Left ventricle myocardium inferior (tissue), 1 donor: ENCODE measurements around the gene NUP210. TPM values are rescaled to one million over a fixed set of nuclear protein-coding genes. Genes with fewer than 3 reads are reported as not detected.

Source experiments
- DNase-seq: peaks from one replicate; pipeline ENCODE4 v3.0.0-alpha.2; 2020
- H3K27ac ChIP-seq: fragments of 200-600 bp; replicated peaks from 2 replicates; pipeline ENCODE4 v1.8.0; 2021
- H3K27me3 ChIP-seq: fragments of 200-600 bp; 2 replicates; pipeline ENCODE4 v1.8.0; 2021; ENCODE audit warnings: low read depth
- H3K36me3 ChIP-seq: fragments of 200-600 bp; 2 replicates; pipeline ENCODE4 v1.8.0; 2021
- H3K4me1 ChIP-seq: fragments of 200-600 bp; 2 replicates; pipeline ENCODE4 v1.8.0; 2021
- H3K4me3 ChIP-seq: fragments of 200-600 bp; 2 replicates; pipeline ENCODE4 v1.8.0; 2021; ENCODE audit warnings: mild to moderate bottlenecking, moderate library complexity
- H3K9me3 ChIP-seq: fragments of 200-600 bp; replicated peaks from 2 replicates; pipeline ENCODE4 v1.8.0; 2021
- CTCF ChIP-seq: fragments of 200-600 bp; IDR thresholded peaks from 2 replicates; pipeline ENCODE4 v1.8.0; 2021; ENCODE audit warnings: antibody characterized with exemption, mild to moderate bottlenecking, borderline replicate concordance
- intact Hi-C: fragments of 100-400 bp; cut with micrococcal nuclease; formaldehyde crosslinking; loops from one replicate; pipeline ENCODE4 v1.11.0; 2022
- total RNA-seq: library from RNA; stranded (reverse); fragmentation: NEBNext Ultra II Directional; extraction: Animal tissue kit (Norgen Biotek cat#: 25700); gene quantifications from one replicate; pipeline ENCODE4 v1.2.1, GENCODE V29; 2021
- donor health status: DM: no; HTN: yes; CAD: no; lungs with severe emphysema.

Gene NUP210
- total RNA-seq, 1 donor from 2014 or later, result 2.8 TPM

GRCh38 chr3:13353936-13354542, 66.1 kb downstream of the NUP210 start:
- no peak for DNase-seq
- no peaks in the 10 kb centered on the region for H3K4me1 ChIP-seq
- H3K9me3 ChIP-seq, result peaks cover 5% of the 10 kb centered on the region
- intact Hi-C loops, result no loop called here
- H3K27ac ChIP-seq, result no peak overlapping the region
- peaks cover 4% of the 10 kb centered on the region for H3K36me3 ChIP-seq
- TF ChIP-seq CTCF, result peak; percentile 21
- no peak overlapping the region for H3K4me3 ChIP-seq
- H3K27me3 ChIP-seq, result no peaks in the 10 kb centered on the region

DNA sequence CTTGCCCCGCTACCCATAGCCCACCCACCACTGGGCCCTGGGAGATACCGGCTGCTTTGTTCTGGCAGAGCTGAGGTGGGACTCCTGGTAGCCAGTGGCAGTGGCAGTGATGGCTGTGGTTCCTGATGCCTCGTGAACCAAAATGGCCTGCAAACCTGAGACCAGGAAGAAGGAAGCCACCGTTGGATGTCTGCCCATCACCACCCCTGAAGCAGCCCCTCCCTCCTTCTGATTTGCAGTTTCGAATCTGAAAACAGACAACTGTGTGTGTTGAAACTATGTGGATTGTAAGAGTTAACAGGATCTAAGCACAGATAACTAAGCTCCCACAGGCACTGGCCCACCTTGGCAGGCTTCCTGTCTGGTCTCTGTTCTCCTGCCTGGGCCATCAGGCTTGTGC, 66.6 kb downstream of the NUP210 start:
- TF ChIP-seq CTCF, result no peak
- intact Hi-C loops, result no loop called here
- no peak for DNase-seq

DNA sequence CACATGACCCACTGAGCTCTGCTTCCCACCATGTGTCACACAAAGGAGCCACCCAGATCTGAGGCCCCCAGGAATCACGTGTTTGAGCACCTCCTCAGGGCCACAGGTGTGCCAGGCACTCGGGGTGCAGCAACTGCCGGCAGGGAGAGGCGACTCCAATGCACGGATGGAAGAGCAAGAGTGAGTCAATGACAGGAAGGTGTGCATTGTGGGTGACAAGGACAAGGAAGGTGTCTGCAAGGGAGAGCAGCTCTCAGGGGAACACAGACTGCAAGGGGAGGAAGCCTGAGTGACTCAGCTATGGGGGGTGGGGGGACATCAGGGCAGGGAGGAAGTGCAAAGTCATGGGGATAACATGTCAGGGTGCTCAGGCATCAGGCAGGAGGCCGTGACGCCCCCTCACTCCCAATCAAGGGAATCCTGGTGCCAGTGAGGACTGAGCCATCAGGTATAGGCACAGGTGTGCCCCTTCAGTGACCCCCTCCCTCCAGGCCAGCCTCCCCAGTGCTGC, 67.4 kb downstream of the NUP210 start:
- intact Hi-C loops, result no loop called here
- Histone ChIP-seq H3K27ac (no peak overlapping the region), H3K4me3 (no peak overlapping the region), H3K9me3 (peaks cover 5% of the 10 kb centered on the region), H3K4me1 (no peaks in the 10 kb centered on the region), H3K36me3 (peaks cover 4% of the 10 kb centered on the region), H3K27me3 (no peaks in the 10 kb centered on the region)
- DNase-seq, result no peak
- no peak for TF ChIP-seq CTCF

More for the DNA sequence above, 66.6 kb downstream of the NUP210 start:
- H3K27ac ChIP-seq, result no peak overlapping the region
- H3K4me3 ChIP-seq, result no peak overlapping the region
- no peaks in the 10 kb centered on the region for H3K4me1 ChIP-seq
- no peaks in the 10 kb centered on the region for H3K27me3 ChIP-seq
- H3K9me3 ChIP-seq, result peaks cover 5% of the 10 kb centered on the region
- peaks cover 4% of the 10 kb centered on the region for H3K36me3 ChIP-seq

GRCh38 chr3:13349823-13350222, 70.3 kb downstream of the NUP210 start:
- no peak for DNase-seq
- H3K36me3 ChIP-seq, result peaks cover 4% of the 10 kb centered on the region
- intact Hi-C loops, result no loop called here

DNA sequence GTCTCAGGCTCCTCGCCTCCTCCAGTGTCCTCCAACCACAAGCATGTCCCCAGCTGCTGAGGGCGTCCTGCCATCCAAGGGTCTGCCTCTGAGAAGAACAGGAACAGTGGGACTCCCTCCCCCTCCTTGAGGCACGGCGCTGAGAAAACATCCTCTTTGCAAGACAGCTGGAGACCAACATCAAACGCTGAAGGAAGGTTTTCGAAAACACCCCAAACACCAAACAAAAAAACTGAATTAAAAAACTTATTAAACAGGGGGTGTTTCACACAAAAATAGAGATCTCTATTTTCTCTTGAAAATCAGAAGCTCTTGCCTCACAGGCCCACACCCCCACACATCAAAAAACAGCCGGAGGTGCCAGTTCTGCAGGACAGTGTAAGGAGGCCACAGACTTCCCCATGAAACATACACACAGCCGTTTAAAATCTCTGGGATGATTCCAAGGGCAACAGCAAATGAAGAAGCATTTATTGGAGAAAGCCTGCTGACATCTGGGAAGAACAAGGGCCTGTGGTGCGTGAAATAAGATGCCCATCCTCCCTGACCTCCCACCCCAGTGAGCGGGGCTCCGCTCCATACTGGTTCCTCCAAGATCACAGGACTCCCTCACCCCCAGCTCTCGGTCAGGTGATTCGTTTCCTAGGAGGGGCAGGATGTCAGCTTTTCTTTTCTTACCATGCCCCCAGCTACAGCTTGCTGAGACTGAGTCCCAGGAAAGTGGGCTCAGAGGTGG, 71.3 kb downstream of the NUP210 start:
- H3K36me3 ChIP-seq, result peaks cover 4% of the 10 kb centered on the region
- H3K4me1 ChIP-seq, result peaks cover 10% of the 10 kb centered on the region
- TF ChIP-seq CTCF, result no peak
- peaks cover 8% of the 10 kb centered on the region for H3K27me3 ChIP-seq
- peaks cover 5% of the 10 kb centered on the region for H3K9me3 ChIP-seq
- H3K4me3 ChIP-seq, result no peak overlapping the region
- H3K27ac ChIP-seq, result no peak overlapping the region
- intact Hi-C loops, result no loop called here
- no peak for DNase-seq

More at GRCh38 chr3:13349823-13350222, 70.3 kb downstream of the NUP210 start:
- TF ChIP-seq CTCF, result no peak
- Histone ChIP-seq H3K27ac (no peak overlapping the region), H3K4me3 (no peak overlapping the region), H3K4me1 (peaks cover 10% of the 10 kb centered on the region), H3K9me3 (peaks cover 5% of the 10 kb centered on the region), H3K27me3 (peaks cover 4% of the 10 kb centered on the region)
